ENCODE measurements around the gene RTEL1.

DNA sequence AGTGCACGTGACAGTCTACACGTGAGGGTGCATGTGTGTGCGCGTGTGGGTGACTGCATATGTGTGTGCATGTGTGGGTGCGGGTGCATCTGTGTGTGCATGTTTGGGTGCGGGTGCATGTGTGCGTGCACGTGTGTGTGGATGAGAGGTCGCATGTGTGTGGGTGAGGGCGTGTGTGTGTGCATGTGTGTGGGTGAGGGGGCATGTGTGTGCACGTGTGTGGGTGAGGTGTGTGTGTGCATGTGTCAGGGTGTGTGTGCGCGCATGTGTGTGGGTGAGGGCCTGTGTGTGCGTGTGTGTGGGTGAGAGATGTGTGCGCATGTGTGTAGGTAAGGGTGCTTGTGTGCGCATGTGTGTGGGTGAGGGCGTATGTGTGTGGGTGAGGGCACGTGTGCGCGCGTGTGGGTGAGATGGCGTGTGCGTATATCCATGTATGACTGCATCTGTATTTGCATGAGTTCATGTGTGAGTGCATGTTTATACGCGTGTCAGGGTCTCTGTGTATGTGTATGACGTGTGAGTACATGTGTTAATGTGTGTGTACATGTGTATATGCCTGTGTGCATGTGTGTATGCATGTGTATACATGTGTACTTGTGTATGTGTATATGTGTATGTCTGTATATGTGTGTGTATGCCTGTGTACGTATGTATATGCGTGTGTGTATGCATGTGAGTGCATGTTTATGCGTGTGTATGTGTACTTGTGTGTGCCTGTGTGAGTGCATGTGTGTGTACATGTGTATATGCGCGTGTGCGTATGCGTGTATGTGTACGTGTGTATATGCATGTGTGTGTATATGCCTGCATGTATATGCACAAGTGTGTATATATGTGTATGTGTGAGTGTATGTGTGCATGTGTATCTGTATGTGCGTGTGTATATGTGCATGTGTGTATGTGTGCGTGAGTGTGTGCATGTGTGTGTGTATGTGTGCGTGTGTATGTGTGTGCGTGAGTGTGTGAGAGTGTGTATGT, 74.3 kb downstream of the RTEL1 start:
- TF ChIP-seq, protein P1, sequence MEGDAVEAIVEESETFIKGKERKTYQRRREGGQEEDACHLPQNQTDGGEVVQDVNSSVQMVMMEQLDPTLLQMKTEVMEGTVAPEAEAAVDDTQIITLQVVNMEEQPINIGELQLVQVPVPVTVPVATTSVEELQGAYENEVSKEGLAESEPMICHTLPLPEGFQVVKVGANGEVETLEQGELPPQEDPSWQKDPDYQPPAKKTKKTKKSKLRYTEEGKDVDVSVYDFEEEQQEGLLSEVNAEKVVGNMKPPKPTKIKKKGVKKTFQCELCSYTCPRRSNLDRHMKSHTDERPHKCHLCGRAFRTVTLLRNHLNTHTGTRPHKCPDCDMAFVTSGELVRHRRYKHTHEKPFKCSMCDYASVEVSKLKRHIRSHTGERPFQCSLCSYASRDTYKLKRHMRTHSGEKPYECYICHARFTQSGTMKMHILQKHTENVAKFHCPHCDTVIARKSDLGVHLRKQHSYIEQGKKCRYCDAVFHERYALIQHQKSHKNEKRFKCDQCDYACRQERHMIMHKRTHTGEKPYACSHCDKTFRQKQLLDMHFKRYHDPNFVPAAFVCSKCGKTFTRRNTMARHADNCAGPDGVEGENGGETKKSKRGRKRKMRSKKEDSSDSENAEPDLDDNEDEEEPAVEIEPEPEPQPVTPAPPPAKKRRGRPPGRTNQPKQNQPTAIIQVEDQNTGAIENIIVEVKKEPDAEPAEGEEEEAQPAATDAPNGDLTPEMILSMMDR (IDR thresholded peaks at IDR 0.05; ENCODE audit: poor library complexity, severe bottlenecking): no peak
- TF ChIP-seq, protein P2, sequence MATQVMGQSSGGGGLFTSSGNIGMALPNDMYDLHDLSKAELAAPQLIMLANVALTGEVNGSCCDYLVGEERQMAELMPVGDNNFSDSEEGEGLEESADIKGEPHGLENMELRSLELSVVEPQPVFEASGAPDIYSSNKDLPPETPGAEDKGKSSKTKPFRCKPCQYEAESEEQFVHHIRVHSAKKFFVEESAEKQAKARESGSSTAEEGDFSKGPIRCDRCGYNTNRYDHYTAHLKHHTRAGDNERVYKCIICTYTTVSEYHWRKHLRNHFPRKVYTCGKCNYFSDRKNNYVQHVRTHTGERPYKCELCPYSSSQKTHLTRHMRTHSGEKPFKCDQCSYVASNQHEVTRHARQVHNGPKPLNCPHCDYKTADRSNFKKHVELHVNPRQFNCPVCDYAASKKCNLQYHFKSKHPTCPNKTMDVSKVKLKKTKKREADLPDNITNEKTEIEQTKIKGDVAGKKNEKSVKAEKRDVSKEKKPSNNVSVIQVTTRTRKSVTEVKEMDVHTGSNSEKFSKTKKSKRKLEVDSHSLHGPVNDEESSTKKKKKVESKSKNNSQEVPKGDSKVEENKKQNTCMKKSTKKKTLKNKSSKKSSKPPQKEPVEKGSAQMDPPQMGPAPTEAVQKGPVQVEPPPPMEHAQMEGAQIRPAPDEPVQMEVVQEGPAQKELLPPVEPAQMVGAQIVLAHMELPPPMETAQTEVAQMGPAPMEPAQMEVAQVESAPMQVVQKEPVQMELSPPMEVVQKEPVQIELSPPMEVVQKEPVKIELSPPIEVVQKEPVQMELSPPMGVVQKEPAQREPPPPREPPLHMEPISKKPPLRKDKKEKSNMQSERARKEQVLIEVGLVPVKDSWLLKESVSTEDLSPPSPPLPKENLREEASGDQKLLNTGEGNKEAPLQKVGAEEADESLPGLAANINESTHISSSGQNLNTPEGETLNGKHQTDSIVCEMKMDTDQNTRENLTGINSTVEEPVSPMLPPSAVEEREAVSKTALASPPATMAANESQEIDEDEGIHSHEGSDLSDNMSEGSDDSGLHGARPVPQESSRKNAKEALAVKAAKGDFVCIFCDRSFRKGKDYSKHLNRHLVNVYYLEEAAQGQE (IDR thresholded peaks at IDR 0.05; ENCODE audit: borderline replicate concordance): no peak
- TF ChIP-seq RAD21 (conservative IDR thresholded peaks at IDR 0.05) (no peak), EZH2 (IDR thresholded peaks at IDR 0.05; ENCODE audit: borderline replicate concordance, insufficient read depth, low read length, poor library complexity, severe bottlenecking) (no peak)
